ENCODE measurements around the gene IDS. TPM values are rescaled to one million over a fixed set of nuclear protein-coding genes. Genes with fewer than 3 reads are reported as not detected.

IDS gene
- total RNA-seq, 1 experiment from 2014 or later: 78.7 TPM

DNA sequence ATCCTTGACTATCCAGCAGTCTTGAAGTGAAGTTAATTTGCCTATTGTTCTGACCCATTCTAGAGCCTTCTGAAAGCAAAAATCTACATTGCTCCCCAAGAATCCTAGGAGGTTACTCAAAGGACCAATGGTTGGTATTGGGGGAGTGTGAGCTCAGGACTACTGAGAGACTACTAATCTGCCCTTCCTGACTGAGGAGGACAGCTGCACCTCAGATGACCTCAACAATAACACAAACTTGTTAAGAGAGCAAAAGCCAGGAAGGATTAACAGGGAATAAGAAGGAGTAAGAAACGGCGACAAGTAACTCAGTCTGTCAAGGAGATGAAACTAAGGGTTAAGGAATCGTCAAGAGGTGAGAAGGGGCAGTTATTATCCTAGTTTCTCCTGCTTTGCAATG is 43.4 kb downstream of the IDS start:
- Histone ChIP-seq H3K9me3 (ENCODE audit: control insufficient read depth, insufficient read depth, low read depth, low read length) (no peaks in the 10 kb centered on the region), H3K4me3 (ENCODE audit: low read depth in 2 of 2, low read length in 2 of 2) (no peak overlapping the region), H3K27ac (ENCODE audit: low read length) (no peak overlapping the region), H3K36me3 (ENCODE audit: control insufficient read depth, insufficient read depth, low read length) (no peaks in the 10 kb centered on the region), H3K4me1 (ENCODE audit: control insufficient read depth, insufficient read depth, low read length) (no peaks in the 10 kb centered on the region), H3K27me3 (ENCODE audit: control insufficient read depth, insufficient read depth, low read length) (no peaks in the 10 kb centered on the region)
- ChIA-PET POLR2A (no interaction called here), CTCF (no interaction called here)
- no TSS peak for BruUV-seq (replicated peaks)
- TF ChIP-seq SIN3A (IDR thresholded peaks at IDR 0.05; ENCODE audit: borderline replicate concordance, insufficient read depth, low read depth, low read length) (no peak), TCF7L2 (IDR thresholded peaks at IDR 0.05; ENCODE audit: low read depth, low read length) (no peak), POLR2AphosphoS5 (IDR thresholded peaks at IDR 0.05; ENCODE audit: low read depth, low read length) (no peak)
- TF ChIP-seq, protein P1, sequence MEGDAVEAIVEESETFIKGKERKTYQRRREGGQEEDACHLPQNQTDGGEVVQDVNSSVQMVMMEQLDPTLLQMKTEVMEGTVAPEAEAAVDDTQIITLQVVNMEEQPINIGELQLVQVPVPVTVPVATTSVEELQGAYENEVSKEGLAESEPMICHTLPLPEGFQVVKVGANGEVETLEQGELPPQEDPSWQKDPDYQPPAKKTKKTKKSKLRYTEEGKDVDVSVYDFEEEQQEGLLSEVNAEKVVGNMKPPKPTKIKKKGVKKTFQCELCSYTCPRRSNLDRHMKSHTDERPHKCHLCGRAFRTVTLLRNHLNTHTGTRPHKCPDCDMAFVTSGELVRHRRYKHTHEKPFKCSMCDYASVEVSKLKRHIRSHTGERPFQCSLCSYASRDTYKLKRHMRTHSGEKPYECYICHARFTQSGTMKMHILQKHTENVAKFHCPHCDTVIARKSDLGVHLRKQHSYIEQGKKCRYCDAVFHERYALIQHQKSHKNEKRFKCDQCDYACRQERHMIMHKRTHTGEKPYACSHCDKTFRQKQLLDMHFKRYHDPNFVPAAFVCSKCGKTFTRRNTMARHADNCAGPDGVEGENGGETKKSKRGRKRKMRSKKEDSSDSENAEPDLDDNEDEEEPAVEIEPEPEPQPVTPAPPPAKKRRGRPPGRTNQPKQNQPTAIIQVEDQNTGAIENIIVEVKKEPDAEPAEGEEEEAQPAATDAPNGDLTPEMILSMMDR (IDR thresholded peaks at IDR 0.05): no peak
- TF ChIP-seq, protein P2, sequence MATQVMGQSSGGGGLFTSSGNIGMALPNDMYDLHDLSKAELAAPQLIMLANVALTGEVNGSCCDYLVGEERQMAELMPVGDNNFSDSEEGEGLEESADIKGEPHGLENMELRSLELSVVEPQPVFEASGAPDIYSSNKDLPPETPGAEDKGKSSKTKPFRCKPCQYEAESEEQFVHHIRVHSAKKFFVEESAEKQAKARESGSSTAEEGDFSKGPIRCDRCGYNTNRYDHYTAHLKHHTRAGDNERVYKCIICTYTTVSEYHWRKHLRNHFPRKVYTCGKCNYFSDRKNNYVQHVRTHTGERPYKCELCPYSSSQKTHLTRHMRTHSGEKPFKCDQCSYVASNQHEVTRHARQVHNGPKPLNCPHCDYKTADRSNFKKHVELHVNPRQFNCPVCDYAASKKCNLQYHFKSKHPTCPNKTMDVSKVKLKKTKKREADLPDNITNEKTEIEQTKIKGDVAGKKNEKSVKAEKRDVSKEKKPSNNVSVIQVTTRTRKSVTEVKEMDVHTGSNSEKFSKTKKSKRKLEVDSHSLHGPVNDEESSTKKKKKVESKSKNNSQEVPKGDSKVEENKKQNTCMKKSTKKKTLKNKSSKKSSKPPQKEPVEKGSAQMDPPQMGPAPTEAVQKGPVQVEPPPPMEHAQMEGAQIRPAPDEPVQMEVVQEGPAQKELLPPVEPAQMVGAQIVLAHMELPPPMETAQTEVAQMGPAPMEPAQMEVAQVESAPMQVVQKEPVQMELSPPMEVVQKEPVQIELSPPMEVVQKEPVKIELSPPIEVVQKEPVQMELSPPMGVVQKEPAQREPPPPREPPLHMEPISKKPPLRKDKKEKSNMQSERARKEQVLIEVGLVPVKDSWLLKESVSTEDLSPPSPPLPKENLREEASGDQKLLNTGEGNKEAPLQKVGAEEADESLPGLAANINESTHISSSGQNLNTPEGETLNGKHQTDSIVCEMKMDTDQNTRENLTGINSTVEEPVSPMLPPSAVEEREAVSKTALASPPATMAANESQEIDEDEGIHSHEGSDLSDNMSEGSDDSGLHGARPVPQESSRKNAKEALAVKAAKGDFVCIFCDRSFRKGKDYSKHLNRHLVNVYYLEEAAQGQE (IDR thresholded peaks at IDR 0.05; ENCODE audit: insufficient read depth in 1 of 2, low read depth in 2 of 2, low read length in 1 of 2): no peak
- DNase-seq (ENCODE audit: low read depth, low spot score): no peak
- ATAC-seq: no peak
- intact Hi-C loops (cut with micrococcal nuclease; ENCODE audit: unreplicated experiment) (no loop called here), in situ Hi-C loops (cut with HindIII; ENCODE audit: low pct_unique_long_range_greater_than_20kb, low sequenced_read_pairs) (no loop called here)

DNA sequence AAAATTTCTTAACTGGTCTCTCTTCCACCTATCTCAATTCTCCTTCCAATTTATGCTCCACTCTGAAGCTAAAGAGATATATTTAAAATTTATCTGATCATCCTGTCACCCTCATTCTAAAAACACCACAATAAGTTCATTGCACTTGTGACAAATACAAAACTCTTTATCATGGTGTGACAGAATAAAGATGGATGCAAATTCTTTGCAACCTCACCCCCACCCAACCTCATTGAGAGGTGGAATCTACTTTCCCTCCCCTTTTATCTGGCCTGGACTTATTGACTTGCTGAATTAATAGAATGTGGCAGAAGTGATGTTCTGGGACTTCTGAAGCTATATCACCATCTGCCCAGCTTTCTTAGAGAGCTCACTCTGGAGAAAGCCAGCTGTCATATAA is 46.5 kb downstream of the IDS start:
- POLR2A ChIA-PET: no interaction called here
- Histone ChIP-seq H3K36me3 (ENCODE audit: control insufficient read depth, insufficient read depth, low read length) (no peaks in the 10 kb centered on the region), H3K9me3 (ENCODE audit: control insufficient read depth, insufficient read depth, low read depth, low read length) (no peaks in the 10 kb centered on the region), H3K4me1 (ENCODE audit: control insufficient read depth, insufficient read depth, low read length) (no peaks in the 10 kb centered on the region), H3K4me3 (ENCODE audit: low read depth in 2 of 2, low read length in 2 of 2) (no peak overlapping the region), H3K27ac (ENCODE audit: low read length) (no peak overlapping the region), H3K27me3 (ENCODE audit: control insufficient read depth, insufficient read depth, low read length) (no peaks in the 10 kb centered on the region)
- in situ Hi-C loops (cut with HindIII; ENCODE audit: low pct_unique_long_range_greater_than_20kb, low sequenced_read_pairs) (no loop called here), intact Hi-C loops (cut with micrococcal nuclease; ENCODE audit: unreplicated experiment) (no loop called here)
- ATAC-seq (no peak), DNase-seq (ENCODE audit: low read depth, low spot score) (no peak)
- CTCF ChIA-PET: no interaction called here
- BruUV-seq (replicated peaks): no TSS peak
- TF ChIP-seq, protein P1 (IDR thresholded peaks at IDR 0.05): no peak
- TF ChIP-seq POLR2AphosphoS5 (IDR thresholded peaks at IDR 0.05; ENCODE audit: low read depth, low read length) (no peak), TCF7L2 (IDR thresholded peaks at IDR 0.05; ENCODE audit: low read depth, low read length) (no peak), SIN3A (IDR thresholded peaks at IDR 0.05; ENCODE audit: borderline replicate concordance, insufficient read depth, low read depth, low read length) (no peak)
- TF ChIP-seq, protein P2 (IDR thresholded peaks at IDR 0.05; ENCODE audit: insufficient read depth in 1 of 2, low read depth in 2 of 2, low read length in 1 of 2): no peak

Measured in Panc1 (cell line).